Measurements from ENCODE around the gene CDC42EP3.

Gene CDC42EP3

DNA sequence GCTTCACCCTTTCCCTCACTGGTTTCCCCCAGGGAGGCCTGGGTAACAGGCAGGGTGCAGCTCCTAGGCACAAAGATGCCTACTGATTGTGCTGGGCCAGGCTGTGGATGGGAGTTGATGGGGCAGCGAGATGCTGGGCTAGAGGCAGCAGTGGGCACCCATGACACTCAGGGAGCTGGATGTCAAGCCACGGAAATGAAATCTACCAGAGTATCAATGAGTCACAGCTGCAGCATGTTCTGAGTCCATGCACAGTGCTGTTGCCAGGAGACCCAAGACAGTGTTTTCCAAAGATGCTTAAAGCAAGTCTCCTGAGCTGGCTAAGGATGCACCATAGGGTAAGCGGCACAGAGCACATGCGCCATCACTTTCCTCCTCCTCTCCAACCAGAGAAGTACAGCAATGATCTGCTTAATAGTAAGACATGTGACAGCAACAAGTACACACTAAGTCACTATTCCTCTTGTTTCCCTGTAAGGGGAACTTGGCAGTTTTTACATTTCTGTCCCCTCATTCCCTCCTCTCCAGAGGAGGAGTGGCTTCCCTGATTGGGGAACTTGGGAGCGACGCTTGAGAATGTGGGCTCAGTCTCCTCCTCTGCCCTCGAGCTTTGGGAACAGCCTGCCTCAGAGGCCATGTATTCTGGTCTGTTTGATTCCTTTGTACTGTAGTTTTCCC is 57.2 kb downstream of the CDC42EP3 start:
- H3K4me3 Mint-ChIP-seq: no peak overlapping the region
- H3K27me3 Mint-ChIP-seq: no peaks in the 10 kb centered on the region
- H3K4me1 Mint-ChIP-seq (ENCODE audit: low read depth): peaks cover 44% of the 10 kb centered on the region
- no peaks in the 10 kb centered on the region for H3K9me3 Mint-ChIP-seq (ENCODE audit: low read depth)
- no peak overlapping the region for H3K27ac Mint-ChIP-seq
- H3K36me3 Mint-ChIP-seq: no peaks in the 10 kb centered on the region

DNA sequence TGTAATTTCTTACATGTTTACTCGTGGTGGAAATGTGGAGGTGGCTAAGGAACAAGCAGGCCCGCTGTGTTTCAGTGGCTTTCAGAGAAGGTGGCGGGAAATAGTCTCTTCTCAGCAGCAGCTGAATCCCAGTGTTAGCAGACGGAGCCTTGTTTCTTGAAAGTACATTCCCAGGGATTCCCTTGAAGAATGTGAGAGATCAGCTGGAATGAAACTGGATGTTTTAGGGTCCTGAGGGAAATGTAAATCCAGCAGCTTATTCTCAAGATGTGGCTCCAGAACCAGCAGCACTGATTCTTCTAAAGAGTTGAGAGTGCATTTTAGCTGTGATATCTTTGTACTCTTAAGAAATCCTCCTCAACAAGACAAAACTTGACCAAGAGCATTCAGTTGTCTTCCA is 59.1 kb downstream of the CDC42EP3 start:
- H3K36me3 Mint-ChIP-seq: peaks cover 2% of the 10 kb centered on the region
- peaks cover 10% of the 10 kb centered on the region for H3K9me3 Mint-ChIP-seq (ENCODE audit: low read depth)
- peaks cover 37% of the 10 kb centered on the region for H3K4me1 Mint-ChIP-seq (ENCODE audit: low read depth)
- no peaks in the 10 kb centered on the region for H3K27me3 Mint-ChIP-seq
- no peak overlapping the region for H3K4me3 Mint-ChIP-seq
- H3K27ac Mint-ChIP-seq: no peak overlapping the region

DNA sequence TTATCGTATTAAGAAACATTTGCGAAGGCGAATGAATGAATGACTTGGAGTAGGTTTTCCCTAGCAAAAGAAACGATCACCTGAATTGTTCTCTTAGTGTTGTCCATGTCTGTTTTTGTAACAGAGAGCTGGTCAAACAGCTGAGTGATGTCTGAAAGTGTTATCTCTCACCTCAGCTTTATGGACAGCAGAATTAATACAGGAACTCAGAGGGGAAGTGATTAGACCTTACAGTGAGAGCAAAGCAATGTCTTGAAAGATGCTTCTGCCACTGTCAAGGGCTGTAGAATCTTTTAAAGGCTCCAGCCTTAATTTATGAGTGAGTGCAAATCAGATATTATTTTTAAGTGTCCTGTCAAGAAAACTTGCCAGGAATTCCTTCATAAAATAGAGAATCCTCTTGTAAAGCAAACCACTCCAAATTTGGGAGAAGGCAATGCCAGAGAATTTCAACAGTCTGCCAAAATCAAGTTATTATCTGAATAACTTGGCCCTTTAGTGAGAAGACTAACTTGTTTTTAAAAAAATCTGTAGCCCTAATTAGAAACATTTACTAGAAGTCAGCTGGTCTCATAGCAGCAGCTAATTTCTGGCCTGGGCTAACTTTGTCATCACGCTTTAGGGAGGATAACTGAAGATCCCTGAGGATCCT is 60.7 kb downstream of the CDC42EP3 start:
- Mint-ChIP-seq H3K9me3 (ENCODE audit: low read depth) (peaks cover 20% of the 10 kb centered on the region), H3K27ac (no peak overlapping the region), H3K4me1 (ENCODE audit: low read depth) (peaks cover 21% of the 10 kb centered on the region), H3K36me3 (peaks cover 7% of the 10 kb centered on the region), H3K27me3 (no peaks in the 10 kb centered on the region), H3K4me3 (no peak overlapping the region)

DNA sequence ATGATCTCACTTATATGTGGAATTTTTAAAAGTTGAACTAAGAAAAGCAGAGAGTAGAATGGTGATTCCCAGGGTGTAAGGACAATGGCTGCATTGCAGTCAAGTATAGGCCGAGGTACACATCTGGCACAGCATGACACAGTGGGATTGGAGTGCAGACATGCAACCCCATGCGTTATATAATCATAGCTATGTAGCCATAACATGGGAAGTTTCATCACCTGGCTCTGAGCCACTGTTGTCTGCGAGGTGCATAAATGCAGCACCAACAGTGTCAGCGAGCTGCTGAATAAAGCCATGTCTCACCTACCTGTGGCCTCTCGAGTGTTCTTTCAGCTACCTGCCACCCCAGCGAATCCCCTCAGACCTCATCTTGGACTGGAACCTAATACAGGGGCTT is 61.7 kb downstream of the CDC42EP3 start:
- peaks cover 26% of the 10 kb centered on the region for H3K9me3 Mint-ChIP-seq (ENCODE audit: low read depth)
- no peak overlapping the region for H3K4me3 Mint-ChIP-seq
- no peaks in the 10 kb centered on the region for H3K27me3 Mint-ChIP-seq
- no peak overlapping the region for H3K27ac Mint-ChIP-seq
- H3K4me1 Mint-ChIP-seq (ENCODE audit: low read depth): peaks cover 11% of the 10 kb centered on the region
- peaks cover 12% of the 10 kb centered on the region for H3K36me3 Mint-ChIP-seq

DNA sequence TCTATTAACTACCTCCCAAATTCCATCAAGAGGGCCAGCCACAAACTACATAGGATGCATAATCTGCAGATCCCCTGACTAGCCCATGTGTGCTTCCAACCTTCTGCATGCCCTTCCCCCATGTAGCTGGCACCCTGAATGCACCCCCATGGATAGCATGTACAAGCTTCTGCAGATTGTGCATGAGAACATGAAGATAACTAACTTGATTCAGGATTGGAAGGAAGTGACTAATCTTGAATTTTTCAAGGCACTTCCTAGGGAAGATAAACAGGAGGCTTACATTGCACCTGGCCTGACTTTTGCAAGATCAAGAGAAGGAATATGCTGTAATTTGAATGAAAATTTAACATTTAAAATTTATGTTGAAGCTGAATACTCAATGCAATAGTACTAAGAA is 66.7 kb downstream of the CDC42EP3 start:
- H3K36me3 Mint-ChIP-seq: peaks cover 22% of the 10 kb centered on the region
- H3K9me3 Mint-ChIP-seq (ENCODE audit: low read depth): peaks cover 34% of the 10 kb centered on the region
- H3K27ac Mint-ChIP-seq: no peak overlapping the region
- no peaks in the 10 kb centered on the region for H3K27me3 Mint-ChIP-seq
- H3K4me1 Mint-ChIP-seq (ENCODE audit: low read depth): peaks cover 40% of the 10 kb centered on the region
- no peak overlapping the region for H3K4me3 Mint-ChIP-seq

DNA sequence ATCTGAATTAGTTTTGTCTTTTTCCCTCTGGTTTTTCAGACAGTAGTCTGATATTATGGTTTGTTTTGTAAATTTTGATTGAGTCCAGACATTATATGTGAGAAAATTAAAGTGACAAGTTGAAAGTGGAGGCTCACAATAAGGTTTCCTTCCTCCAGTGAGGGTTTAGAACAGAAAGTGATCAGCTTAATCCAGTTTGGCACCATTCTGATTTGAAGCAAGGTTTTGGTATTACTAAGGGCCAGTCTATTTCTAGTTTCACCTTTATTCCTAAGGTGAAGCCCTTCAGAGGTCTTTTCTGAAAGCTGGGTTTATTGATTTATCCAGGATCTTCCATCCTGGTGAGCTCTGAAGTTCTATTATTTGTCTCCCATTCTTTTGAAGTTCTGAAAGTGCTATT is 68.7 kb downstream of the CDC42EP3 start:
- Mint-ChIP-seq H3K27me3 (no peaks in the 10 kb centered on the region), H3K9me3 (ENCODE audit: low read depth) (peaks cover 30% of the 10 kb centered on the region)

DNA sequence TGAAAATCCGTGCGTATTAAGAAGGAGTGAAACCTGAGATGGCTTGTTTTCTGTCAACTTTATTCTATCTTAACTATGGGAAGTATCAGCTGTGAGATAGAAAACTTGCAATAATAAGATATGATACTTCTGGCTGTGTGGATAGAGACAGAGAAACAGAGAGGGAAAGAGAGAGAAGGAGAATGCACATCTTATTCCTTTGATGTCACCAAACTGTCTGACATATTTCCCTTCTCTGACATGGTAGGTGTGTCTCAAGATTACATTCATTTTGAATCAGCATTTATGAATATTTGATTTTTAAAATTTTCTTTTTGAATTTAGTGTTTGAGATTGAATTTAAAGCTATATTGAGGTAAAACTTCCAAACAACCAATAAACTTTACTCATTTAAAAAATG is 69.4 kb downstream of the CDC42EP3 start:
- peak overlapping the region; percentile 90 for H3K27ac Mint-ChIP-seq

More for the DNA sequence above, 68.7 kb downstream of the CDC42EP3 start:
- peaks cover 55% of the 10 kb centered on the region for H3K4me1 Mint-ChIP-seq (ENCODE audit: low read depth)
- H3K27ac Mint-ChIP-seq: peak overlapping the region; percentile 50
- peak overlapping the region; percentile 38 for H3K4me3 Mint-ChIP-seq
- H3K36me3 Mint-ChIP-seq: peaks cover 30% of the 10 kb centered on the region

DNA sequence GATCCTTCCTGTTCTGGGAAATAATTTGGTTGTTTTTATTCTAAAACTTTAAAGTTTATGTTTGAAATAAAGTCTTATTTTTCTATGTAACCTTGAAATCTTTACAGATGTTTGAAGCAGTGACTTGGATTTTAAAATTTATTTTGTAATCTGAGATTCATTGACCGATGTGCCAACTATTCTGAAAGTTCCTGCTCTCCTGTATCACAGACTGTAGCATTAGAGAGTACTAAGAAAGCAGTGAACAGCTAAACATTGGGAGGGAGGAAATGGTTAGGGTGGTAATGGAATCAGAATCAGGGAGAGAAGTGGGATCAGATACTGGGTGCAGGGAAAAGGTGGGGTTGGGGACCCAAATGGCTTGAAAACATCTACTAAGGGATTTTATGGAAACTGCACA is 69.9 kb downstream of the CDC42EP3 start:
- Mint-ChIP-seq H3K9me3 (ENCODE audit: low read depth) (peaks cover 28% of the 10 kb centered on the region), H3K27ac (peak overlapping the region; percentile 90), H3K4me1 (ENCODE audit: low read depth) (peaks cover 55% of the 10 kb centered on the region), H3K36me3 (peaks cover 34% of the 10 kb centered on the region), H3K4me3 (peak overlapping the region; percentile 72), H3K27me3 (no peaks in the 10 kb centered on the region)

More for the DNA sequence above, 69.4 kb downstream of the CDC42EP3 start:
- peak overlapping the region; percentile 72 for H3K4me3 Mint-ChIP-seq
- H3K4me1 Mint-ChIP-seq (ENCODE audit: low read depth): peaks cover 55% of the 10 kb centered on the region
- peaks cover 35% of the 10 kb centered on the region for H3K36me3 Mint-ChIP-seq
- H3K27me3 Mint-ChIP-seq: no peaks in the 10 kb centered on the region
- H3K9me3 Mint-ChIP-seq (ENCODE audit: low read depth): peaks cover 29% of the 10 kb centered on the region

DNA sequence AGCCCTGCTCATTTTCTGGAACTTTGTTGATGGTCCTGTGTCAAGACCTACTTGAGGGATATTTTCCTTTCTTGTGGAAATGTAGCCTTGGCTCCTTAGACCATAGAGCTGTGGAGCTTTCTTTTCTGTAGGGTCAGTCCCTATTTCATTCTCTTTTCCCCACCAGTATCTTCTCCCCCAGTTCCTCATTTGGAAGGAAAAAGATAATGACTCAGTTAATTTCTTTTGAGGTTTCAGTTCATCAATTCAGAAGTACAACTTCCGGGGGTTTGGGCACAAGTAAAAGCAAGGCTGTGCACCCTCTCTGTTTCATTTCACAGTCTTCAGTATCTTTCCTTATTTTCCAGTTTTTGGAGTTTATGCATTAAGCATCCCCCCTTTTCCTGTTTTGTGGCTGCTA is 70.7 kb downstream of the CDC42EP3 start:
- peaks cover 20% of the 10 kb centered on the region for H3K9me3 Mint-ChIP-seq (ENCODE audit: low read depth)
- no peaks in the 10 kb centered on the region for H3K27me3 Mint-ChIP-seq
- peaks cover 55% of the 10 kb centered on the region for H3K4me1 Mint-ChIP-seq (ENCODE audit: low read depth)
- H3K27ac Mint-ChIP-seq: peak overlapping the region; percentile 90
- peak overlapping the region; percentile 83 for H3K4me3 Mint-ChIP-seq
- peaks cover 32% of the 10 kb centered on the region for H3K36me3 Mint-ChIP-seq

DNA sequence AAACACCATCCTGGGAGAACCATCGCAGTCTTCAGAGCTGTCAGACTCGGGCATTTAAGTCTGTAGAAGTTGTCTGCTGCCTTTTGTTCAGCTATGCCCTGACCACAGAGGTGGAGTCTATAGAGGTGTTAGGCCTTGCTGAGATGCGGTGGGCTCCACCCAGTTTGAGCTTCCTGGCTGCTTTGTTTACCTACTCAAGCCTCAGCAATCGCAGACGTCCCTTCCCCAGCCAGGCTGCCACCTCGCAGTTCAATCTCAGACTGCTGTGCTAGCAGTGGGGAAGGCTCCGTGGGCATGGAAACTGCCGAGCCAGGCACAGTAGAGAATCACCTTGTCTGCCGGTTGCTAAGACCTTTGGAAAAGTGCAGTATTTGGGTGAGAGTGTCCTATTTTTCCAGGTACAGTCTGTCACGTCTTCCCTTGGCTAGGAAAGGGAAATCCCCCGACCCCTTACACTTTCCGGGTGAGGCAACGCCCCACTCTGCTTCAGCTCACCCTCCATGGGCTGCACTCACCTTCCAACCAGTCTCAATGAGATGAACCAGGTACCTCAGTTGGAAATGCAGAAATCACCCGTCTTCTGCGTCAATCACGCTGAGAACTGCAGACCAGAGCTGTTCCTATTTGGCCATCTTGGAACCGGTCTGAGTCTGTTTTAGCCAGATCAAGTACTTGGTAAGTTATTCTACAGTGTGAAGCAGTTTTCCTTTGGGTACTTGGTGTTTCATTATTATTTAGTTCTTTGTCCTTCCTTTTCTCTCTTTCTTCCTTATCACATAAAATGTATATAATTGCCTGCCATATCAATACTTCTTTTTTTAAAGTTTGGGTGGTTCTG is 71.5 kb downstream of the CDC42EP3 start:
- H3K36me3 Mint-ChIP-seq: peaks cover 27% of the 10 kb centered on the region
- peaks cover 55% of the 10 kb centered on the region for H3K4me1 Mint-ChIP-seq (ENCODE audit: low read depth)
- H3K27me3 Mint-ChIP-seq: no peaks in the 10 kb centered on the region

DNA sequence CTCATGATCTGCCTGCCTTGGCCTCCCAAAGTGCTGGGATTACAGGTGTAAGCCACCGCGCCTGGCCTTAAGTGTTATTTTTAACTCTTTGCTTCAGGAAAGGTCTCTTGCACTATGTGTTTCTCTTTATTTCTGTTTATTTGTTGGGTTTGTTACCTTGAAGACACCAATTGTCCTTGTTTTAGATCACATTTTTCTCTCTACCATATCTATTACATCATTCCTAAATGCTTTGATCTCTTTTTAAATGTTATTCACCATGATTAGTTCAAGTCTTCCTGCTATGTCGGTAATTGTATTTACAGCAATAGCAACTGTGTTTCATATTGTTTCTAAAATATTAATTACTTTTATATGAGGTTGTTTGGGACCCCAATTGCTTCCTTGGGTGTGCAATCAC is 77.7 kb downstream of the CDC42EP3 start:
- H3K36me3 Mint-ChIP-seq: peaks cover 15% of the 10 kb centered on the region
- no peaks in the 10 kb centered on the region for H3K27me3 Mint-ChIP-seq
- H3K4me1 Mint-ChIP-seq (ENCODE audit: low read depth): peaks cover 33% of the 10 kb centered on the region
- H3K27ac Mint-ChIP-seq: no peak overlapping the region
- H3K4me3 Mint-ChIP-seq: no peak overlapping the region
- H3K9me3 Mint-ChIP-seq (ENCODE audit: low read depth): peaks cover 7% of the 10 kb centered on the region

More for the DNA sequence above, 71.5 kb downstream of the CDC42EP3 start:
- peaks cover 15% of the 10 kb centered on the region for H3K9me3 Mint-ChIP-seq (ENCODE audit: low read depth)
- peak overlapping the region; percentile 90 for H3K27ac Mint-ChIP-seq
- peak overlapping the region; percentile 83 for H3K4me3 Mint-ChIP-seq

DNA sequence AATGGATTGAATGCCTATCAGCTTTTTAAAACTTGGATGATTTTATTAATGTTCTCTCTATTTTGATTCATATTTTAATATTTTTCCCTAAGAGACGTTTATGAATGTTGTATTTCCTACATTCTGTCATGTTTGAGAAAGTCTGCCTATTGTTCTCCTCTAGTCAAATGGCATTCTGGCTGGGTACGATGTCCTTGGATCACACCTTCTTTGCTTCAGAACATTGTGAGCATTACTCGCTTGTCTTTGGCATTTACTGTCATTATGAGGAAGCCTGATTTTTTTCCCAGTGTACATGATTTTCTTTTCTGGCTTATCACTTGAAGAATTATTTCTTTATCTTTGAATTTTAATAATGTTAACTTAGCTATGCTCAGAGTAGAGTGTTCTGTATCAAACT is 78.4 kb downstream of the CDC42EP3 start:
- Mint-ChIP-seq H3K27me3 (no peaks in the 10 kb centered on the region), H3K27ac (no peak overlapping the region), H3K9me3 (ENCODE audit: low read depth) (peaks cover 7% of the 10 kb centered on the region)

More for the DNA sequence above, 78.4 kb downstream of the CDC42EP3 start:
- Mint-ChIP-seq H3K4me1 (ENCODE audit: low read depth) (peaks cover 37% of the 10 kb centered on the region), H3K4me3 (no peak overlapping the region), H3K36me3 (peaks cover 10% of the 10 kb centered on the region)

Measured in activated naive CD8-positive, alpha-beta T cell (primary cell).